PC-9 (cell line): ENCODE results near the gene DAPK2.

Experiments used
- EZH2 ChIP-seq: fragments of 200-600 bp; sonication (generic); IDR thresholded peaks from 2 replicates; pipeline ENCODE4 v1.8.0; 2017; ENCODE audit warnings: antibody characterized with exemption, low read depth
- TF ChIP-seq, protein P1 (sequence below): fragments of 200-600 bp; sonication (generic); conservative IDR thresholded peaks from 2 replicates; pipeline ENCODE4 v1.6.1; 2017; ENCODE audit warnings: mixed run types, antibody characterized with exemption, mild to moderate bottlenecking, moderate library complexity

DNA sequence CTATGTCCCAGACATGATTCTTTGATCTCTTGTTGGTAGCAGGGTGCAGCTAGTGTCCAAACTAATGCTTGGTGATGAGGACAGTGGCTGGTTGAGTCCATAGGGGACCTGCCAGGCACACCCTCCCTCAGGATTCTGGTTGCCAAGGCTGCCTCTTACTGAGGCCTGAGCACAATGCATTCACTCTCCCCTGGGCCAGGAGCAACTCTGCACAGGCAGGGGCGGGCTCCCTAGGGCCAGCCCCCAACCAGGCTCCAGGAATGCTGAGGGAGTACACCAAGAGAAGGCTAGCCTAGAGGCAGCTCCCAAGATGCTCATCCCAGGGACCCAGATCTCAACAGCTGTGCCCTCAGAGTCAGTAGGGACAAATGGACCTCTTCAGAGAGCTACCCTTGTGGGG, 166.3 kb downstream of the DAPK2 start:
- TF ChIP-seq, protein P1, sequence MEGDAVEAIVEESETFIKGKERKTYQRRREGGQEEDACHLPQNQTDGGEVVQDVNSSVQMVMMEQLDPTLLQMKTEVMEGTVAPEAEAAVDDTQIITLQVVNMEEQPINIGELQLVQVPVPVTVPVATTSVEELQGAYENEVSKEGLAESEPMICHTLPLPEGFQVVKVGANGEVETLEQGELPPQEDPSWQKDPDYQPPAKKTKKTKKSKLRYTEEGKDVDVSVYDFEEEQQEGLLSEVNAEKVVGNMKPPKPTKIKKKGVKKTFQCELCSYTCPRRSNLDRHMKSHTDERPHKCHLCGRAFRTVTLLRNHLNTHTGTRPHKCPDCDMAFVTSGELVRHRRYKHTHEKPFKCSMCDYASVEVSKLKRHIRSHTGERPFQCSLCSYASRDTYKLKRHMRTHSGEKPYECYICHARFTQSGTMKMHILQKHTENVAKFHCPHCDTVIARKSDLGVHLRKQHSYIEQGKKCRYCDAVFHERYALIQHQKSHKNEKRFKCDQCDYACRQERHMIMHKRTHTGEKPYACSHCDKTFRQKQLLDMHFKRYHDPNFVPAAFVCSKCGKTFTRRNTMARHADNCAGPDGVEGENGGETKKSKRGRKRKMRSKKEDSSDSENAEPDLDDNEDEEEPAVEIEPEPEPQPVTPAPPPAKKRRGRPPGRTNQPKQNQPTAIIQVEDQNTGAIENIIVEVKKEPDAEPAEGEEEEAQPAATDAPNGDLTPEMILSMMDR: no peak
- TF ChIP-seq EZH2: no peak
